ENCODE measurements around the gene GPR132. TPM values are rescaled to one million over a fixed set of nuclear protein-coding genes. Genes with fewer than 3 reads are reported as not detected.

GPR132 gene
- total RNA-seq, 1 experiment from 2014 or later, result 1.4 TPM

DNA sequence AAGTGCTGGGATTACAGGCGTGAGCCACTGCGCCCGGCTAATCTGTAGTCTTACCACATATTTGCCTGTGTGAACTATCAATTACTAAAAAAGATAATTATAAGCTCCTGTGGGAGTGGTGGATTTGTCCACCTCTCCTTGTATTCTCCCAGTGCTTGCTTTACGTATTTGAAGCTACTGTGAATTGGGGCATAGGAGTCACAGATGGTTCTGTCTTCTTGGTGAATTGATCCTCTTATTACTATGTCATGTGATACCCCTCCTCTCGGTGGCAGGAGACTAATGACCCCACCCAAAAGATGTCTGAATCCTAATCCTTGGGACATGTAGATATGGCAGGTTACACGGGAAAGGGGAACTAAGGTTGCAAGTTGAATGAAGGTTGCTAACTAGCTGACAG is 11.8 kb downstream of the GPR132 start:
- no TSS peak for BruUV-seq (replicated peaks)
- no peak overlapping the region for H3K27ac Mint-ChIP-seq (ENCODE audit: unreplicated experiment)
- CTCF ChIA-PET, result no interaction called here
- H3K36me3 Mint-ChIP-seq (ENCODE audit: insufficient read depth, unreplicated experiment), result peaks cover 25% of the 10 kb centered on the region
- no peak for DNase-seq
- no peaks in the 10 kb centered on the region for H3K27me3 Mint-ChIP-seq (ENCODE audit: unreplicated experiment)
- no peaks in the 10 kb centered on the region for H3K9me3 Mint-ChIP-seq (ENCODE audit: low read depth, unreplicated experiment)
- no peak overlapping the region for H3K4me3 Mint-ChIP-seq (ENCODE audit: low read depth, unreplicated experiment)
- intact Hi-C loops (cut with micrococcal nuclease; ENCODE audit: unreplicated experiment), result no loop called here
- TF ChIP-seq, protein P1, sequence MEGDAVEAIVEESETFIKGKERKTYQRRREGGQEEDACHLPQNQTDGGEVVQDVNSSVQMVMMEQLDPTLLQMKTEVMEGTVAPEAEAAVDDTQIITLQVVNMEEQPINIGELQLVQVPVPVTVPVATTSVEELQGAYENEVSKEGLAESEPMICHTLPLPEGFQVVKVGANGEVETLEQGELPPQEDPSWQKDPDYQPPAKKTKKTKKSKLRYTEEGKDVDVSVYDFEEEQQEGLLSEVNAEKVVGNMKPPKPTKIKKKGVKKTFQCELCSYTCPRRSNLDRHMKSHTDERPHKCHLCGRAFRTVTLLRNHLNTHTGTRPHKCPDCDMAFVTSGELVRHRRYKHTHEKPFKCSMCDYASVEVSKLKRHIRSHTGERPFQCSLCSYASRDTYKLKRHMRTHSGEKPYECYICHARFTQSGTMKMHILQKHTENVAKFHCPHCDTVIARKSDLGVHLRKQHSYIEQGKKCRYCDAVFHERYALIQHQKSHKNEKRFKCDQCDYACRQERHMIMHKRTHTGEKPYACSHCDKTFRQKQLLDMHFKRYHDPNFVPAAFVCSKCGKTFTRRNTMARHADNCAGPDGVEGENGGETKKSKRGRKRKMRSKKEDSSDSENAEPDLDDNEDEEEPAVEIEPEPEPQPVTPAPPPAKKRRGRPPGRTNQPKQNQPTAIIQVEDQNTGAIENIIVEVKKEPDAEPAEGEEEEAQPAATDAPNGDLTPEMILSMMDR (IDR thresholded peaks at IDR 0.05; ENCODE audit: unreplicated experiment), result no peak
- peaks cover 16% of the 10 kb centered on the region for H3K4me1 Mint-ChIP-seq (ENCODE audit: low read depth, unreplicated experiment)

DNA sequence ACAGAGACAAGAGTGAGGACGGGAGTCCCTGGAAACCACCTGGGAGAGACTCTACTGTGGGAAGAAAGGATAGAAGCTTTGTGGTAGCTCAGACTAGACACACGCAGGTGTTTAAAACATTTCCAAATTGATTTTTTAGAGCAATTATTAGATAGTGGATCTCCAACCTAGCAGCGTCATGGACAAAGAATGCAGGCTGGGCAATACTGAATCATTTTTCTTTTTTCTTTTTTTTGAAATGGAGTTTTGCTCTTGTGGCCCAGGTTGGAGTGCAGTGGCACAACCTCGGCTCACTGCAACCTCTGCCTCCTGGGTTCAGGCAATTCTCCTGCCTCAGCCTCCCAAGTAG is 13.1 kb downstream of the GPR132 start:
- H3K4me3 Mint-ChIP-seq (ENCODE audit: low read depth, unreplicated experiment), result no peak overlapping the region
- TF ChIP-seq, protein P1 (IDR thresholded peaks at IDR 0.05; ENCODE audit: unreplicated experiment), result no peak
- BruUV-seq (replicated peaks), result no TSS peak
- intact Hi-C loops (cut with micrococcal nuclease; ENCODE audit: unreplicated experiment), result no loop called here
- peaks cover 16% of the 10 kb centered on the region for H3K4me1 Mint-ChIP-seq (ENCODE audit: low read depth, unreplicated experiment)
- CTCF ChIA-PET, result no interaction called here
- no peak for DNase-seq
- no peaks in the 10 kb centered on the region for H3K9me3 Mint-ChIP-seq (ENCODE audit: low read depth, unreplicated experiment)
- H3K27ac Mint-ChIP-seq (ENCODE audit: unreplicated experiment), result peak overlapping the region; percentile 35
- no peaks in the 10 kb centered on the region for H3K27me3 Mint-ChIP-seq (ENCODE audit: unreplicated experiment)
- peaks cover 27% of the 10 kb centered on the region for H3K36me3 Mint-ChIP-seq (ENCODE audit: insufficient read depth, unreplicated experiment)

DNA sequence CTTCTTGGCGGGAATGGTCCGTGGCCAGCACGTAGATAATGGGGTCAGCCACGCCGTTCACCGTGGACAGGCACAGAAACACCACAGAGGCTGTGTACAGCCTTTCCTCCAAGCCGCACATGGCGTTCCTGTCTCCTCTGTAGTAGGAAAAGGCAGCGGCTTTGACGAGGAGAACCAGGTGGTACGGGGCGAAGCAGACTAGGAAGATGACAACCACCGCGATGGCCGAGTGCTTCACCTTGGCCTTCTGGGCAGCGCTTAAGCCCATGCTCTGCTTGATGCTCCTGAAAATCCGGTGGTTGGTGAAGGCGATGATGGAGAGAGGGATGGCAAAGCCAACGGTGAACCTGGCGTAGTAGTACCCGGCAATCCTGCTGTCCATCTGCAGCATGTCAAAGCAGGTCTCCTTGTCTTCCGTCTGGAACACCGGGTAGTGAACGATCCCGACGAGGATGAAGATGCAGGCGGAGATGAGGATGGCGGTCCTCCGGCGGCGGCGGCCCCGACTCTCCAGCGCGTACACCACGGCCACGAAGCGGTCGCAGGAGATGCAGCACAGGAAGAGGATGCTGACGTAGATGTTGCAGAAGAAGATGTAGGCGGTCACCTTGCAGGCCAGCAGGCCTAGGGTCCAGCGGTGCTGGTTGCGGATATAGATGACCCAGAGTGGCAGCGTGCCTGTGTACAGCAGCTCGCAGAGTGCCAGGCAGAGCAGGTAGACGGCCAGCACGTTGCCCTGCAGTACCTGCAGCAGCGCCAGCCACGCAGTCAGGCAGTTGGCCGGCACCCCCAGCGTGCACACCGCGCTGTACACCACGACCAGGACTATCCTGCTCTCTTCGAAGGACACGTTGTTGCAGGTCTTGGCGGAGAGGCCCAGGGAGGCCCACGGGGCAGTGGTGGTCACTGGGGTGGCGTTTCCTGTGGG is 13.8 kb downstream of the GPR132 start:
- no peaks in the 10 kb centered on the region for H3K9me3 Mint-ChIP-seq (ENCODE audit: low read depth, unreplicated experiment)
- no peak for DNase-seq
- H3K27me3 Mint-ChIP-seq (ENCODE audit: unreplicated experiment), result no peaks in the 10 kb centered on the region
- TF ChIP-seq, protein P1 (IDR thresholded peaks at IDR 0.05; ENCODE audit: unreplicated experiment), result no peak
- CTCF ChIA-PET, result no interaction called here
- H3K4me3 Mint-ChIP-seq (ENCODE audit: low read depth, unreplicated experiment), result no peak overlapping the region
- peaks cover 32% of the 10 kb centered on the region for H3K36me3 Mint-ChIP-seq (ENCODE audit: insufficient read depth, unreplicated experiment)
- H3K27ac Mint-ChIP-seq (ENCODE audit: unreplicated experiment), result peak overlapping the region; percentile 35
- BruUV-seq (replicated peaks), result no TSS peak
- intact Hi-C loops (cut with micrococcal nuclease; ENCODE audit: unreplicated experiment), result no loop called here
- H3K4me1 Mint-ChIP-seq (ENCODE audit: low read depth, unreplicated experiment), result peaks cover 16% of the 10 kb centered on the region

DNA sequence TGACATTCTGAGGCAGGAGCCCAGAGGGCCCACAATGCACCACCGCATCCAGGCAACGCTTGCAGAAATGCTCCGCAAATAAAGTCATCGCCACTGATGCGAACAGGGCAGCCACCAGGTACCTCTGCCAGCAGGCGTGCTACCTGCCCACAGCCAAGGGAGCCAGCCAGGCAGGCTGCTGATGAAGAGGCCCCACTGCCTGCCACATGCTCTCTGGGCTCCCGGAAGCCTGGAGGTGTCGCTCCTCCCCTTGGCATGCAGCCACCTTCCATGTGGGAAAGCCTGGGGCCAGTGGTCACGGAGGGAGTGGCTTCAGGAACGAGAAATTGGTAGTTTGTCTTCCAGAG is 14.7 kb downstream of the GPR132 start:
- peaks cover 40% of the 10 kb centered on the region for H3K36me3 Mint-ChIP-seq (ENCODE audit: insufficient read depth, unreplicated experiment)
- no peak overlapping the region for H3K27ac Mint-ChIP-seq (ENCODE audit: unreplicated experiment)
- H3K4me3 Mint-ChIP-seq (ENCODE audit: low read depth, unreplicated experiment), result no peak overlapping the region
- CTCF ChIA-PET, result no interaction called here
- DNase-seq, result peak; percentile 90
- H3K9me3 Mint-ChIP-seq (ENCODE audit: low read depth, unreplicated experiment), result no peaks in the 10 kb centered on the region
- H3K4me1 Mint-ChIP-seq (ENCODE audit: low read depth, unreplicated experiment), result peaks cover 16% of the 10 kb centered on the region
- intact Hi-C loops (cut with micrococcal nuclease; ENCODE audit: unreplicated experiment), result no loop called here
- H3K27me3 Mint-ChIP-seq (ENCODE audit: unreplicated experiment), result no peaks in the 10 kb centered on the region
- TF ChIP-seq, protein P1 (IDR thresholded peaks at IDR 0.05; ENCODE audit: unreplicated experiment), result no peak
- no TSS peak for BruUV-seq (replicated peaks)
